GM19193 (cell line): ENCODE results near the gene THSD4.

Experiments
- POLR2A ChIP-seq: IDR thresholded peaks from 4 replicates; pipeline ENCODE4 v1.6.1; 2011; ENCODE audit not compliant: insufficient read depth, insufficient read length; ENCODE audit errors: extremely low read depth

Gene THSD4

DNA sequence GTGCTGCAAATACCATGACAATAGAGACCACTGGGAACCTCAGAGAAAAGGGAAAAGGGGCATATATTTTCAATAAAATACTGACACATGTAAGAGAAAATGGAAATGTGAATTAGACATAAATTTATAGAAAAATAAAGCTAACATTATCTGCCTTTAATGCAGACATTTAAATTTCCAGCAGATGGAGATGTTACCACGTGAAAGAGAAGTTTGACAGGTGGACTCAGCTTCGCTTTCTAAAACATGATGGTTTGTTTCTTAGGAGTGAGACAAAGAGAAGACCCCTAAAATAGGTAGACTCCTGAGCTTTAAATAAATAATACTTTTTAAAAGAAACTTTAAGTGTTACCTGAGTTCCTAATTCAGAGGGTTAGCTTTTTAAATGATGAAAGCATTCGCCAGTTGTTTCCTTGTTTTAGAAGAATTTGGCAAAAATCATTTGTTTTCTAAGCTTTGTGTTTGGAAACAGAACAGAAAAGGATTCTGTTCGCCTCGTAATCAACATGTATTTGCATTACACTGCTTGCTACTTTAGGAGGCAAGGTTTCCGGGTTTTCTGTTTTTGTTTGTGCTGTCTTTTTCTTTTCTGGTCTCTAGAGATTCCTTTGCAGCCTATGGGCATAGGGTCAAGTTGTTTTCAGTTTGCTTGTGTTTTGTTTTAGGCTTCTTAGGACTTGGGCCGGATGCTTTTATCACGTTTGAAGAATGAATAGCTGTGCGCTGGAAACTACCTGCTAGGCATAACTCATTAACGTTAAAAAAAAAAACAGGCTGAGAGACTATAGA is 271.4 kb downstream of the THSD4 start:
- no peak for TF ChIP-seq POLR2A

DNA sequence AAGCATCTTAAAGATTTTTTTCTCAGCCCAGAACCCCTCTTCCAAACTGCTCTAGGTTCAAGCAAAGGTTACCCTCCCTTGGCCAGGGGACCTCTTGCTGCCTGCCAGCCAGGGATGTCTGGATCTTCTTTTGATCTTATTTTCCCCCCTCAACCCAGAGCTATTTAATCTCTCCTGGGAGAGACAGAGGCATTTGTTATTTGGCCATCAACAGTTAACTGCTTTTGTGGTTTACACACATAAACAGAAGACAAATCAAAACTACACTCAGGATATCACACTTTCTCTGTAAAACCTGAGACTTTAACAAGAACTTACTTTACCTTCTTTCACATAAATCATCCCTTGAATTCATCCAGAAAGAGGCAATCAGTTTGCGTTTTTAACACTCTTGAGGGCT is 272.5 kb downstream of the THSD4 start:
- TF ChIP-seq POLR2A = no peak

DNA sequence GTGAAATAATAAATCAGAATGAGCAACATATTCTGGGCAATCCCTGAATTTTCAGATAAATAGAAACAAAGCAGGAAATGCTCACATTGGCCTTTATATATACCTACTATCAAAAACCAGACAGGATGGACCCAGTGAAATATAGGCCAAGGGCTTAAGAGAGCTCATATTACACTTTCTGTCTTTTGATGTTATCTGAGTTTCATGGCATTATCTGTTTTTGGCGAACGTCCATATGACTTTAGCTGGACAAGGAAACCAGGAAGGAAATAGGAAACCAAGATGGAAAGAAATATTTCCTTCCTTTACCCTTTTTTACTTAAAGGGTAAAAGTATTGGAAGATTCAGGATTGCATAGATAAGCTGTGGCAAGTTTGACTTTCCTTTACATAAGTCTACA is 274.8 kb downstream of the THSD4 start:
- TF ChIP-seq POLR2A = no peak

DNA sequence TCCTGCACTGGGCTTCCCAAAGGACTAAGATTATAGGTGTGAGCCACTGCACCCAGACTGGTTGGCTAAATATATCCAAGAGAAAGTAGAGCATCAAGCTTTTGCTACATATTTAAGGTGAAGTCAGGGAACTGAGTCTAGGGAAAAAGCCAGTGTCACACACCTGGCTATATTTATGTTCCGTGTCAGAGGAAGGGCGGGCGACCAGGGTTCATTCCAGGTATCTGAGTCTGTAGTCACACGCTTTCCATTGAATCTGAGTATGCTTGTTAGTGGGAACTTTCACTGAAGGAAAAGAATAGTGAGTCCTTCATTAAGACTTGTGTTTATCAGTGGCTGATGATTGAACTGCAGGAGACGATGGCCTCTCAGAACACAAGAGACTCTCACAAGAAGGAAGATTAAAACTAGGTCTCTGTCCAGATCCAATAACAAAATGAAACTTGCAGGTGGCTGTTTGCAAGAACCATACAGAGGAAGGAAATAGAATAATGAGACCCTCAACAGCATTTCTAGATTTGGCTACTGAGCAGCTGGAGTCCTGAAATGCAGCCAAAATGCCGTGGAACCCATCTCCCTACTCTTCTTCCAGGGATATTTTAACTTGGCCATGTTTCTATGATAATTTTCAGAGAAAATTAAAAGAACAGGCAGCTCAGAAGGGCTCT is 276.3 kb downstream of the THSD4 start:
- TF ChIP-seq POLR2A = no peak

DNA sequence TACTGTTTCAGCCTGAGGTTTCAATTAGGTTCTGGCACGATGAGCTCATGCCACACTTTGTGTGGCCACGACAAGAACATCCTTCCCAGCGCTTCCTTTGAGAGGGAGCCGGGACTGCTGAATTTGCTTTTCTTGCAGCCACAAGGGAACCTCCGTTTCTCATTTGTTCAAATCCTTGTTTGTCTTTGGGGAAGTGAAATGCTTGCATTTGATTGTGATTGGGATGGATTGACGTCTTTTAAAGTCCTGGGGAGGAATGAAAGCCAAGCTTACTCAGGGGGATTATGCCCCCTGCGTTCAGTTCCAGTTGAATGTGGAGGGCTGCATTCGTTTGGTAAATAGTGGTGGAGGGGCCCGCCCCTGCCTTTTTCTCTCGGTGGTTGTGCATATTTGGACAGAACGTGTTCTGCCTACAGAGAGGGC is 277.6 kb downstream of the THSD4 start:
- no peak for TF ChIP-seq POLR2A

DNA sequence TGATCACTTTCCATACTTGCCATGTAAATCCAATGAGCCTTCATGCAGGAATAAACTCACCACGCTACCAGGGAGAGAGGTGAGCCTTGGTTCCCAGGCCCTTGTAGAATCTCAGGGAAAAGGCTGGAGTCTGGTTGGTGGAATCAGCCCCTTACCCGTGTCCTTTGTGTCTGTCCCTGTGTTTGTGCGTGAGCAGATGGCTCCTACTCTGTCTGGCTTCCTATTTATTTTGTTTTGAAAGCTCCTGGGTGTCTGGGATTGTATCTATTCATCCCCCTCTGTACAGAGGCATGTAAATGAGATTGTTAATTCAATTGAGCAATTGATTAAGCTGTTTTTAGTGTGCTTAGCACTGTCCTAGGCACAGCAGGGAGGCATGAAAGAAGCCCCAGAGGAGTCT is 278.1 kb downstream of the THSD4 start:
- TF ChIP-seq POLR2A = no peak

DNA sequence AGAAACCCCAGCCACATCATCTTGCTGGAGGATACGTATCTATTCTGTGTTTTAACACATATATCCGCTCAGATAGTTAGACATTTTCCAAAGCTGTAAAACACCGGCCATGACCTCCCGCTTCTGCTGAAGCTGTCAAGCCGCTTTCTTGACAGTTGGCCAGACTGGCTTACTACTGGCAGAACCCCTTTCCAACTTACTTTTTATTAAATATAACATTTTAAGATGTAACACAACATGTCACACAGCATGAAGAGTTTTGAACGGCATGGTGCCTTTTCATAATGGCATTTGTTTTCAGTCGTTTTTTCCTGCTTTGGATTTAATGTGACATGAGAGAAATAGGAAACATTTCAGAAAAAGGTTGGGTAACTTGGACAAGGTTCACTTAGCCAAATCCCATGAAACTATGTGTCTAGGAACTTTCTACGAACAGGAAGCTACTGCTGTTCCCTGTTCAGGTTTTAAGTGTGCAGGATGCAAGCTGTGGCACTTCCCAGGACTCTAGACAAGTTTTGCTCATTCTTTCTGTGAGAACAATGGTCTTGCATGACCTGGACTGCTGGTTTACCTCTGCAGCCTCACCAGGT is 281.4 kb downstream of the THSD4 start:
- TF ChIP-seq POLR2A = no peak

DNA sequence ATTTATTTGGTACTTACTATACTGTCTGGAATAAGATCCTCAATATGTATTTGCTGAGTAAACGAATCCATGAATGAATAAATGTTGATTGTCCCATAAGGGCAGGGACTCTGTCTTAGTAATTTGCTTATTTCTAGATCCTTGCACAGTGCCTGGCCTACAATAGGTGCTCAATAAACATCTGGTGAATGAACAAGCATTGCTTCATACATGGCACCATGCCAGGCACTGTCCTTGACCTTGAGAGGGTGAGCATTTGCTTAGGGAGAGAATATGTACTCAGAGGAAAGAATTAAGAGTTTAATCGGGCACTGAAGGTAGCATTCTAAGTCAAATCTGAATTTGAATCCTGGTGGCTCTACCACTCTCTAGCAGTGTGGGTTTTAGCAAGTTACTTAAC is 282.1 kb downstream of the THSD4 start:
- no peak for TF ChIP-seq POLR2A

DNA sequence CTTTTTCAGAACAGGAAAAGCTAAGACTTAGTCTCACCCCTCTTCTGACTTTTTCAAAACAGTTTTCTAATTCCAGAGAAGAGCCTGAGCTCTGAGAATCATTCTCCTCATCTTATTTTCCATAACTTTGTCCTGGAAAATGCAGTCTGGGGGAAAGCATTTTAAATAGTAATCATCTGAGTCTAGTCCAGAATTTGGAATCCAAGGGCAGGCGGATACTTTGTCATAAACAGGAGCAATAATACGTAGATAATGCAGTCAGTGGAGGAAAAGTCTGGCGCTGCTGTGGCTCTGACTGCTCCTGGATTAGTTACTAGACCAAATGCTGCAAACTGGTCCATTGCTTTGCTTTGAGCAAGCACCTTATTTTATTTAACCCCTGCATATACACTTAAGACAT is 285.0 kb downstream of the THSD4 start:
- TF ChIP-seq POLR2A = no peak

DNA sequence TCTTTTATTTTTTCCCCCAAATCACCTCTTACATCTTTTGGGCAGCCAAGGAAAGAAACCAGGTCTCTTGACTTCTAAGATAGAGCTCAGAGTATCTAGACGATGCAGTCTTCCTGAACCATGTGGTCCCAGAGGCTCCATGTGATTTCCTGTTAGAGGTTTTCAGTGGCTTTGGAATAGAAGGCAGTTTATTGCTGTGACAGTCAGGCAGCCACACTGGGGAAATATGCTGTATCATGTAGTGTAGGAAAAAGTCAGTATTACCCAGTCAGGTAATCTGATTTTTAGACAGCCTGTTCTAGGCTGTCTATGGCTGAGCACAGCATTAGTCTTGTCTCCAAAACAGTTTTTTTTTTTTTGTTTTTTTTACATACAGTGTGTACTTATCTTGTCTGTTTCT is 294.3 kb downstream of the THSD4 start:
- TF ChIP-seq POLR2A = no peak

DNA sequence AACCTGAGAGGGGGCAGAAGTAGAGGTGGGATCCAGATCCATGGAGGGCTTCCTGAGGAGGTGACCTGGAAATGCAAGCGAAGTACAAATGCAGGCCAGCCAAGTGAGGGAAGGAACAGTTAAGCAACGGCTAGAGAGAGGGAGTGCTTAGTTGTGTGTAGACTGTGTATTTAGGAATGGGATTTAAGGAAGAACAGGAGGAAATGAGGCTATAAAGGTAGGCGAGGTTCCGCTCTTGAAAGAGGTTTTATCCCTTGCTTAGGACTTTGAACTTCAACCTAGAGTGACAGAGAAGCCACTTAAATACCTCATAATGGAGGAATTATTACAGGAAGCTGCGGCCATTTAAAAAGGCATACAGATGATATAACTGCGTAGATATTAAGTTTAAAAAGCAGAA is 295.1 kb downstream of the THSD4 start:
- no peak for TF ChIP-seq POLR2A

DNA sequence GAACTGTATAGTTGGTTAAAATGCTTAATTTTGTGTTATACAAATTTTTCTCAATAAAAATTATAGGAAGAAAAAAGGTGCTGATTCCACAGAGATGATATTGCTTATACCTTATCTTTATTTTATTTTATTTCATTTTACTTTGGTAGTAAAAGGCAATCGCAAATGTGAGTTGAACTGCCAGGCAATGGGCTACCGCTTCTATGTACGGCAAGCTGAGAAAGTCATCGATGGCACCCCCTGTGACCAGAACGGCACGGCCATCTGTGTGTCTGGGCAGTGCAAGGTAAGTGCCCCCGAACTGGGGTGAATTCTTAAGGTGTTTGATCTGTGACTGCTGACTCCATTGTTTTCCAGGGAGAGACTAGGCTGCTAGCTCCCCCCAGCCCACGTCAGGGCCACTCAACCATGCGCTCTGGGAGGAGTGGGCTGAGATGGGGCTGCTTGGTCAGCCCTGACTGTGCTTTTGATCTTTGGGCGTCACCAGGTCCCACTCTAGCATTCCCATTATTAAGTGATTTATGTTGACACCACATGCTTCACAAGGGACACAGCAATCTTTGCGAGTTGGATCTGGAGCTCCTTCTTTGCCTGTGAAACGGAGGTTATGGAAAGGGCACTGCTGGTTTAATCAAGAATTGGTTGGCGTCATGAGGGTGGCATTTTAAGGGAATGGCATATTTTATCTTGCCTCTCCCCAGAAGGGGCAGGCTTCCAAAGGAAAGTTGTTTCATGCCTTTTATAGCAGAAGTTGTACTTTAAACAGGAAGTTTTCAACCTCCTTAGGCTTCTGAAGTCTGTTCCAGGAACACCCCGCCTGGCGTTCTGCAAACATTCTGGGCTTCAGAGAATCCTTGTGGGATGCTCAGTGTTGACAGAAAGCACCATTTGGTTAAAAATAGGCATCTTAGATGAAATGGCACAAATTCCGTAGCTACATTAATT is 296.5 kb downstream of the THSD4 start:
- TF ChIP-seq POLR2A = no peak

DNA sequence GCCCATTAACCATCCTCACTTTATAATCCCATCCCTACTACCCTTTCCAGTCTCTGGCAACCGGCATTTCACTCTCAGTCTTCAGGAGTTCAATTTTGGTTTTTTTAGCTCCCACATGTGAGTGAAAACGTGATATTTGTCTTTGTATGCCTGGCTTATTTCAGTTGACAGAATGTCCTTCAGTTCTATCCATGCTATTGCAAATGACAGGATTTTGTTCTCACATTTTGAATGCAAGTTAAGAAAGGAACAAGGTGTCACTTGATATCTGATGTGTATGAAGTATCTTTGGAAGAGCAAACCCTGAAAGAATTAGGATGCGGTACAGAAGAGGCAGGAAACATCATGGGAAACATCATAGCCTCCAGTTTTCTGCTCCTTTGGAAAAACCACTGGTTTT is 298.1 kb downstream of the THSD4 start:
- no peak for TF ChIP-seq POLR2A

DNA sequence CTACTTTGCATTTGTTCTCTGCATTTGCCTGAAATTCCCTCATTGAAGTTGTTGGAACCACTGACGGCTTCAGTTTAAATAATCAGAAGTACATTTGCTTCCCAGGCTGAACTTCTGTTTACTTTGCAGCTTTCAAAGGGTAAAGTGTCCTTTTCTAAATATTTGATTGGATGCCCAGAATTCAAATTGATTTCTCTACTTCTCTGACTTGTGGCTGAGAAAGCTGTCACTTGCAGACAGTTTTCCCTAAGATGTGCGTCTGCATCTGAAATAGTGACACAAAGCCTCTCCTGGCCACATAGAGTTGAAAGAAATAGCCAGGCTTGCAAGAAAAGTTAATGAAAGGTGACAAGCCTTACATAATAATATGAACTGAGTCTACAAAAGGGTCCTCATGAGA is 299.6 kb downstream of the THSD4 start:
- no peak for TF ChIP-seq POLR2A
